Measurements from ENCODE around the gene P2RY6. TPM values are rescaled to one million over a fixed set of nuclear protein-coding genes. Genes with fewer than 3 reads are reported as not detected.

P2RY6 gene
- total RNA-seq, 1 donor from 2014 or later, result 2.8 TPM

- intact Hi-C loops (cut with DNase I), result loop anchor here (10.0 kb wide), 2 partner anchors 325 to 525 kb away; no protein-coding TSS in a partner anchor
- DNase-seq (ENCODE audit: missing footprints) (peak; percentile 4), ATAC-seq (no peak)
These were observed 22.0 kb upstream of the P2RY6 start for GRCh38 chr11:73249853-73250783.

- no peak for DNase-seq (ENCODE audit: missing footprints)
- intact Hi-C loops (cut with DNase I), result no loop called here
These were observed 19.5 kb upstream of the P2RY6 start for GRCh38 chr11:73252577-73253191.

GRCh38 chr11:73257342-73258103, 14.6 kb upstream of the P2RY6 start:
- intact Hi-C loops (cut with DNase I), result no loop called here
- ATAC-seq (peak; percentile 44), DNase-seq (ENCODE audit: missing footprints) (peak; percentile 62)

More at GRCh38 chr11:73252577-73253191, 19.5 kb upstream of the P2RY6 start:
- ATAC-seq, result no peak

- DNase-seq (ENCODE audit: missing footprints), result peak; percentile 33
- no peak for ATAC-seq
- intact Hi-C loops (cut with DNase I), result no loop called here
These were observed 13.8 kb upstream of the P2RY6 start for GRCh38 chr11:73258104-73259035.

GRCh38 chr11:73259406-73260126, 12.6 kb upstream of the P2RY6 start:
- peak; percentile 22 for DNase-seq (ENCODE audit: missing footprints)

GRCh38 chr11:73260127-73260457, 12.0 kb upstream of the P2RY6 start:
- intact Hi-C loops (cut with DNase I), result no loop called here
- no peak for ATAC-seq
- DNase-seq (ENCODE audit: missing footprints), result no peak

More at GRCh38 chr11:73259406-73260126, 12.6 kb upstream of the P2RY6 start:
- intact Hi-C loops (cut with DNase I), result no loop called here
- peak; percentile 8 for ATAC-seq

GRCh38 chr11:73262851-73263495, 9.2 kb upstream of the P2RY6 start:
- no peak for DNase-seq (ENCODE audit: missing footprints)

GRCh38 chr11:73263640-73264039, 8.5 kb upstream of the P2RY6 start:
- DNase-seq (ENCODE audit: missing footprints) (no peak), ATAC-seq (no peak)
- intact Hi-C loops (cut with DNase I), result no loop called here

More at GRCh38 chr11:73262851-73263495, 9.2 kb upstream of the P2RY6 start:
- no peak for ATAC-seq
- intact Hi-C loops (cut with DNase I), result no loop called here

- ATAC-seq, result no peak
These were observed 6.8 kb upstream of the P2RY6 start for GRCh38 chr11:73265278-73265810.

GRCh38 chr11:73265853-73266645, 6.1 kb upstream of the P2RY6 start:
- peak; percentile 14 for DNase-seq (ENCODE audit: missing footprints)
- ATAC-seq, result peak; percentile 37
- intact Hi-C loops (cut with DNase I), result no loop called here

More at GRCh38 chr11:73265278-73265810, 6.8 kb upstream of the P2RY6 start:
- no peak for DNase-seq (ENCODE audit: missing footprints)
- intact Hi-C loops (cut with DNase I), result no loop called here

- DNase-seq (ENCODE audit: missing footprints), result no peak
- ATAC-seq, result peak; percentile 17
- intact Hi-C loops (cut with DNase I), result no loop called here
These were observed 5.5 kb upstream of the P2RY6 start for GRCh38 chr11:73266646-73267020.

- ATAC-seq (no peak), DNase-seq (ENCODE audit: missing footprints) (peak; percentile 5)
- intact Hi-C loops (cut with DNase I), result no loop called here
These were observed 4.9 kb upstream of the P2RY6 start for GRCh38 chr11:73267122-73267846.

GRCh38 chr11:73267906-73268540, 4.1 kb upstream of the P2RY6 start:
- ATAC-seq (no peak), DNase-seq (ENCODE audit: missing footprints) (peak; percentile 49)
- intact Hi-C loops (cut with DNase I), result no loop called here

GRCh38 chr11:73268671-73269271, 3.4 kb upstream of the P2RY6 start:
- DNase-seq (ENCODE audit: missing footprints), result peak; percentile 9
- intact Hi-C loops (cut with DNase I), result no loop called here
- ATAC-seq, result no peak

All from Right ventricle myocardium inferior (tissue), 1 donor.